D721Med (cell line): ENCODE results near the gene FBXW11.

Experiments used
- DNase-seq: peaks from one replicate; pipeline ENCODE4 v3.0.0; 2011; ENCODE audit warnings: low spot score; ENCODE audit not compliant: insufficient read length
- FAIRE-seq: peaks from 2 replicates; lab custom pipeline; 2011; peaks lifted over from hg19 to GRCh38; lab: Jason Lieb, UNC
- TF ChIP-seq, protein P1 (sequence below): IDR thresholded peaks from 2 replicates; pipeline ENCODE4 v1.5.1; 2012; ENCODE audit warnings: mild to moderate bottlenecking, control low read depth; ENCODE audit not compliant: insufficient read depth; ENCODE audit errors: missing control alignments

Gene FBXW11

DNA sequence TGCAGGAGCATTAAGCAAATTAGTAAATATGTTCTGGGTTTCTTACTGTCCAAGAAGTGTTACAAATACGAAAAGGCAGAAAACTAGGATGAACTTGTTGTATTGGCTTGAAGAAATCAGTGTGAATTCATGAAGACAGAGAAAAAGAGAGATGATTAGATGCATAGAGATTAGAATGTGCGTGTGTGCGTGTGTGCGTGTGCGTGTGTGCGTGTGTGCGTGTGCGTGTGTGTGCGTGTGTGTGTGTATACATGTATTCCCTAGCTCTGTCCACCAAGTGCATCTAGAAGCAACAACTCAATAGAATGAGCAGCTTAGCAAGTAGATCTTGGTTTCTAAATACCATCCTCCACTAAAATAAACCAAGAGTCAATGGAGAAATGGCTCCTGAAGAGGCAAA, 179.3 kb downstream of the FBXW11 start:
- FAIRE-seq, result no peak

GRCh38 chr5:171826132-171826531, 180.3 kb downstream of the FBXW11 start:
- no peak for DNase-seq
- TF ChIP-seq, protein P1, sequence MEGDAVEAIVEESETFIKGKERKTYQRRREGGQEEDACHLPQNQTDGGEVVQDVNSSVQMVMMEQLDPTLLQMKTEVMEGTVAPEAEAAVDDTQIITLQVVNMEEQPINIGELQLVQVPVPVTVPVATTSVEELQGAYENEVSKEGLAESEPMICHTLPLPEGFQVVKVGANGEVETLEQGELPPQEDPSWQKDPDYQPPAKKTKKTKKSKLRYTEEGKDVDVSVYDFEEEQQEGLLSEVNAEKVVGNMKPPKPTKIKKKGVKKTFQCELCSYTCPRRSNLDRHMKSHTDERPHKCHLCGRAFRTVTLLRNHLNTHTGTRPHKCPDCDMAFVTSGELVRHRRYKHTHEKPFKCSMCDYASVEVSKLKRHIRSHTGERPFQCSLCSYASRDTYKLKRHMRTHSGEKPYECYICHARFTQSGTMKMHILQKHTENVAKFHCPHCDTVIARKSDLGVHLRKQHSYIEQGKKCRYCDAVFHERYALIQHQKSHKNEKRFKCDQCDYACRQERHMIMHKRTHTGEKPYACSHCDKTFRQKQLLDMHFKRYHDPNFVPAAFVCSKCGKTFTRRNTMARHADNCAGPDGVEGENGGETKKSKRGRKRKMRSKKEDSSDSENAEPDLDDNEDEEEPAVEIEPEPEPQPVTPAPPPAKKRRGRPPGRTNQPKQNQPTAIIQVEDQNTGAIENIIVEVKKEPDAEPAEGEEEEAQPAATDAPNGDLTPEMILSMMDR, result no peak

More for the DNA sequence above, 179.3 kb downstream of the FBXW11 start:
- no peak for DNase-seq
- TF ChIP-seq, protein P1, result no peak

DNA sequence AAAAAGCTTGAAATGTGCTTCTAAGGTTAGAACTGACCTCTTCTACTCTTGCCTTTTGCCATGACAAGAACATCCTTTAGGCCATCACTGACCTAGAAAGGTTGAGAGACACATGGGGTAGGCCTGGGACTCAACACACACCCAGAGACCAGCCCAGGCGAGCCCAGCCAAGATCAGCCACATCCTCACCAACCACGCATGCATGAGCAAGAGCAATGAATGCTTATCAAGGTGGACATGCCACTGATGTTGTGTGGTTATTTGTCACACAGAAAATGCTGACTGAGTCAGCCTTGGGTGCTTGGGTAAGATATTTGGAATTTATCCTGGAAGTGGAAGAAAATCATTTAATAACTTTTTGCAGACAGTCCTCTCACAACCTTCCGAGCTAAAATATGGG, 181.4 kb downstream of the FBXW11 start:
- DNase-seq (no peak), FAIRE-seq (no peak)
- TF ChIP-seq, protein P1, result no peak

More at GRCh38 chr5:171826132-171826531, 180.3 kb downstream of the FBXW11 start:
- FAIRE-seq, result no peak

- TF ChIP-seq, protein P1, result no peak
- DNase-seq, result no peak
- no peak for FAIRE-seq
These were observed 183.2 kb downstream of the FBXW11 start for GRCh38 chr5:171823269-171823668.

DNA sequence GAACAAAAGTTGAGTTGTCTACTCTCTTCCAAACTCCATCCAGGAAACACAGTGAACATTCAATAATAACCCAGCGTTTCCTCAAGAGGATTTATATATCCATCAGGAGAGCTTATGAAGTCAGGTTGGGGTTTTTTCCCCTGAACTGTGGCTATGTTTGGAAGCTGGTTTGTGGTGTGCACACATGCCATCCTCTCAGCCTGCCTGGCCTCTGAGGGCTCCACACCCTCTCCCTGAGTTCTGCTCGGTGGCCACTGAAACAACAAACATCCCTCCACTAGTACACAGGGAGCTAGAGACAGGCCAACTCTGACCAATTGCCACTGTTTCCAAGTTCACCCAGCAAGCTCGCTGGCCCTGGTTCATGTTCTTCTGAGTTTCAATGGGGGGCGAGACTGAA, 185.2 kb downstream of the FBXW11 start:
- DNase-seq (no peak), FAIRE-seq (no peak)
- TF ChIP-seq, protein P1, result no peak

DNA sequence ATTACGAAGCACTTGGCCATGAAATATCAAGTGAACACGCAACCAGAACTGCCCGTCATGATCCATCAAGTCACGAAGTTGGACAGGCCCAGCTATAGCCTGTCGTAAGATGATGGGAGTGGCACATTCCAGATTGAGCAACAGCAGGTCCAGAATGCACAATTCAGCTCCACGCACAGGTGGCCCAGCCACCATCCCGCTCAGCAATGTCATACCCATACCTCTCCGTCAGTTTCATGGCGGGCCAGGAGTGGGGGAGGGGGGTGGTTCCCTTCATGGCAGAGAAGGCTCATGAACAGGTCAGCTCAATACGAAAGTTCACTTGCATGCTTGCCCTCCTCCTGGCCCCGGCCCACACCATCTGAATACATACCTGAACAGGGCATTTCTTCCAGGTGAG, 185.9 kb downstream of the FBXW11 start:
- TF ChIP-seq, protein P1, result no peak
- DNase-seq, result no peak
- FAIRE-seq, result no peak

DNA sequence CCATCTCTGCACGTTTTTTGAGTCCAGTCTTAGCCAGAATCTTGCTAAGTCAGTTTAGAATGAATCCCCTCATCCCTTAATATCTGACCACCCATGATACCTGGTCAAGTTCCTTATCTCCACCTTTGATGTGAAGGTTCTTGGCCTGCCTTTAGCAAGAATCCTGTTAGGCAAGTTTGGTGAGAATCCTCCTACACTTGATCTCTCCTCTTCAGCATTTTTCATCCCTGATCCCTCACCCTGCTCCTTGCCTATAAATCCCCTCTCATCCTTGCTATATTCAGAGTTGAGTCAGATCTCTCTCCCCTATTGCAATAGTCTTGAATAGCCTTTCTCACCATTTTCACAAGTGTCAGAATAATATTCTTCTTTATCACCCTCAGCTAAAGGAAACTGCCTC, 189.8 kb downstream of the FBXW11 start:
- no peak for FAIRE-seq
- DNase-seq, result no peak
- TF ChIP-seq, protein P1, result no peak
